Activated CD4-positive, alpha-beta memory T cell treated with anti-CD3 and anti-CD28 coated beads, Interleukin-2, amount 10 ng/mL, durations not matched to agents 7 days and 5 days (primary cell): Measurements from ENCODE around the gene HSBP1L1. TPM values are rescaled to one million over a fixed set of nuclear protein-coding genes. Genes with fewer than 3 reads are reported as not detected.

ENCODE experiments used
- CTCF ChIA-PET: fragments of 350-600 bp; sonication (Branson Sonifier 250); formaldehyde crosslinking; loops from one replicate; lab custom pipeline; 2021; ENCODE audit warnings: antibody characterized with exemption, inconsistent platforms; lab: Charles Lee
- POLR2A ChIA-PET: fragments of 350-600 bp; sonication (Branson Sonifier 250); formaldehyde crosslinking; loops from one replicate; lab custom pipeline; 2021; ENCODE audit warnings: antibody characterized with exemption; lab: Charles Lee
- DNase-seq: peaks from one replicate; pipeline ENCODE4 v3.0.0-alpha.2; 2020
- H3K27ac Mint-ChIP-seq: one replicate; pipeline ENCODE4 v1.8.0; 2021; ENCODE audit warnings: mild to moderate bottlenecking, mixed read lengths
- H3K27me3 Mint-ChIP-seq: one replicate; pipeline ENCODE4 v1.8.0; 2021; ENCODE audit warnings: mixed read lengths
- H3K36me3 Mint-ChIP-seq: one replicate; pipeline ENCODE4 v1.8.0; 2021; ENCODE audit warnings: low read depth, mixed read lengths
- H3K4me1 Mint-ChIP-seq: one replicate; pipeline ENCODE4 v1.8.0; 2021; ENCODE audit warnings: mixed read lengths
- H3K4me3 Mint-ChIP-seq: one replicate; pipeline ENCODE4 v1.8.0; 2021; ENCODE audit warnings: mild to moderate bottlenecking, mixed read lengths
- H3K9me3 Mint-ChIP-seq: one replicate; pipeline ENCODE4 v1.8.0; 2021; ENCODE audit warnings: mixed read lengths
- total RNA-seq, 2 experiments: library from RNA; stranded (reverse); gene quantifications; one replicate each; pipeline ENCODE4 v1.2.3, GENCODE V29; 2021

Gene HSBP1L1
- 1 to 10 TPM; 9.0 to 9.2 TPM for total RNA-seq

DNA sequence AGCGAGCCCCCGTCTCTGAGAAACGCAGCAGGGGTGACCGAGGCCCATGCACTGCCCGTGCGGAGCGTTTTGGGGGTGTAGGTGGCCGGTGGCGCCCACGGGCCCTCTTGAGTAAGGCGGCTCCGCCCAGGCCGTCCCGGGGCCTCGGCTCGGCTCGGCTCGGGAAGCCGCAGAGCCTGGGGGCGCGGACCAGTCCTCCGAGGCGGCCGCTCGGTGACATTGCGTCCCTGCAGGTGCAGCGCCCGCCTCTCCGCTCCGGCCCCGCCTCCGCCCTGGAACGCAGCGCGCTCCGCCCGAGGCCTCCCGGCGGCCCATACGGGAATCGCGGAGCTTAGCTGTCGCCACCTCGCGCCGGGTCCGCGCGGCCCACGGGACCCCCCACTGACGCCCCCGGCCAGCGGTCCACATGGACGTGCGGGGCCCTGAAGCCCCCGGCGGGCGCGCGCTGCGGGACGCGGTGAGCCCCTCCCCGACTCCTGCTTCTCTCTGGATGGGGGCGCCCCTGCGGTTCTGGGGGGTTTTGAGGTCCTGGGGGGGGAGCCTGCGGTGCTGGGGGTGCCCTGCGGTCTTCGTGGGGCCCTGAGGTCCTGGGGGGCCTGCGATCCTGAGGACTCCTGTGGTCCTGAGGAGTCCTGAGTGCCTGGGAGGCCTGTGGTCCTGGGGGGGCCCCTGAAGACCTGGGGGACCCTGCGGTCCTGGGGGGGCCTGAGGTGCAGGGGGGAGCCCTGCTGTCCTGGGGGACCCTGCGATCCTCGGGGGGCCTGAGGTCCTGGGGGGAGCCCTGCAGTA is at the start of gene HSBP1L1:
Gene HSBP1L1, plus strand, starts transcription at position 314 of the 789 bp plus-strand sequence. Its CDS starts 93 bp downstream, at position 407.
- peaks cover 5% of the 10 kb centered on the region for H3K36me3 Mint-ChIP-seq
- H3K27me3 Mint-ChIP-seq = peaks cover 6% of the 10 kb centered on the region
- H3K4me3 Mint-ChIP-seq = peak within 1 kb of the TSS; percentile 69
- H3K9me3 Mint-ChIP-seq = no peaks in the 10 kb centered on the region
- peak; percentile 68 for DNase-seq
- peaks cover 50% of the 10 kb centered on the region for H3K4me1 Mint-ChIP-seq
- H3K27ac Mint-ChIP-seq = peak within 1 kb of the TSS; percentile 76
- ChIA-PET CTCF (no interaction called here), POLR2A (interaction anchor here (2.3 to 3.5 kb wide), 3 partner anchors 12 to 23 kb away, joined by 14 to 34 read pairs (median 17); partner anchors contain the start of genes SLC66A2 and TXNL4A)

DNA sequence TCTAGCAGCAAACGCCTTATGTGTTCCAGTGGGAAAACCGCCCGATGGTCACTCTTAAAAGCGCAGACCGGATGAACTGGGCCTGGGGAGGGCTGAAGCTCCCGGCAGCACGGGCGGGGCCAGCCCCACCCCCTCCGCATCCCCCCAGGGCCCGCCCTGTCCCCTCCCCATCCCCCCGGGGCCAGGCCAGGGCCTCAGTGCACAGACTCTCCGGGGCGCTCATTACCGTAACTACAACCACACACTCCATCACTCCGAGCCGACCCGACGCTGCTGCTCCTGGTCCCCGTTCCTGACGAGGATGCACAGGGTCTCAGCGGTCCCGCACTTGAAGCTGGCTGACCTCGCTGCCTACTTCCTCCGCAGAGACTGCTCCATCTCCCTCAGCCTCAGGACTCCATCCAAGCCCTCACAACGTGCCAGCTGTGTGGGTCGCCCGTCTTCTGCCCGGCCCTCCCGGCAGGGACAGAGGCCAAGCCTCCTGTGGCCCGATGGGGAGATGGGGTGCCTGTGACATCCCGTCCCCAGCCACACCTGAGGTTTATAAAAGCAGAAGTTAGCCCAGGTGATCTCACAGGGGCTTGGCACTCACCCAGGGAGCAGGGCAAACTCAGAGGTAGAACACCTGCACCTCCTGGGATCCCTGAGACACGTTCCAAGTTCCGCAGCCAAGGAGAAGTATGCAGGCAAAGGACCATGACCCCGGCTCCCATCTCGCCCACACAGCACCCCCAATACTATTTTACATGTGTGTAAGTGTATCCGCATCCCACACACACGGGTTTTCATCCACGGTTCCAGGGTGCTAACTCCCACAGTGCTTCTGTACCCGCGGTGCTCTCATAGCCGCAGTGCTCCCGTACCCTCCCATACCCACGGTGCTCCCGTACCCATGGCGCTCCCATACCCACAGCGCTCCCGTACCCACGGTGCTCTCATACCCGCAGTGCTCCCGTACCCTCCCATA is 49.0 kb upstream of the HSBP1L1 start:
- CTCF ChIA-PET = no interaction called here

DNA sequence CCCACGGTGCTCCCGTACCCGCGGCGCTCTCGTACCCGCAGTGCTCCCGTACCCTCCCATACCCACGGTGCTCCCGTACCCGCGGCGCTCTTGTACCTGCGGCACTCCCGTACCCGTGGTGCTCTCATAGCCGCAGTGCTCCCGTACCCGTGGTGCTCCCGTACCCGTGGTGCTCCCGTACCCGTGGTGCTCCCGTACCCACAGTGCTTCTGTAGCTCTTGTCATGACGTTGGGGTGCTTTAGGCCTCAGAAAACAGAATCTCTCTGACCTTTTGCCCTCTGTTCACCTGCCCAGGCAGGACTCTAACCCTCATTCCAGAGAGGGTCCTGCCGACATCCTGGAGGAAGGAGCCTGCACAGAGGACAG is 48.3 kb upstream of the HSBP1L1 start:
- Mint-ChIP-seq H3K36me3 (peaks cover 34% of the 10 kb centered on the region), H3K27me3 (no peaks in the 10 kb centered on the region), H3K9me3 (peaks cover 2% of the 10 kb centered on the region), H3K4me1 (peaks cover 5% of the 10 kb centered on the region), H3K27ac (no peak overlapping the region), H3K4me3 (no peak overlapping the region)
- CTCF ChIA-PET = no interaction called here
- POLR2A ChIA-PET = no interaction called here
- peak; percentile 3 for DNase-seq

More for the DNA sequence above, 49.0 kb upstream of the HSBP1L1 start:
- POLR2A ChIA-PET = no interaction called here
- no peak overlapping the region for H3K4me3 Mint-ChIP-seq
- H3K36me3 Mint-ChIP-seq = peaks cover 34% of the 10 kb centered on the region
- peak; percentile 10 for DNase-seq
- no peaks in the 10 kb centered on the region for H3K27me3 Mint-ChIP-seq
- H3K4me1 Mint-ChIP-seq = peaks cover 5% of the 10 kb centered on the region
- no peak overlapping the region for H3K27ac Mint-ChIP-seq
- H3K9me3 Mint-ChIP-seq = peaks cover 2% of the 10 kb centered on the region

DNA sequence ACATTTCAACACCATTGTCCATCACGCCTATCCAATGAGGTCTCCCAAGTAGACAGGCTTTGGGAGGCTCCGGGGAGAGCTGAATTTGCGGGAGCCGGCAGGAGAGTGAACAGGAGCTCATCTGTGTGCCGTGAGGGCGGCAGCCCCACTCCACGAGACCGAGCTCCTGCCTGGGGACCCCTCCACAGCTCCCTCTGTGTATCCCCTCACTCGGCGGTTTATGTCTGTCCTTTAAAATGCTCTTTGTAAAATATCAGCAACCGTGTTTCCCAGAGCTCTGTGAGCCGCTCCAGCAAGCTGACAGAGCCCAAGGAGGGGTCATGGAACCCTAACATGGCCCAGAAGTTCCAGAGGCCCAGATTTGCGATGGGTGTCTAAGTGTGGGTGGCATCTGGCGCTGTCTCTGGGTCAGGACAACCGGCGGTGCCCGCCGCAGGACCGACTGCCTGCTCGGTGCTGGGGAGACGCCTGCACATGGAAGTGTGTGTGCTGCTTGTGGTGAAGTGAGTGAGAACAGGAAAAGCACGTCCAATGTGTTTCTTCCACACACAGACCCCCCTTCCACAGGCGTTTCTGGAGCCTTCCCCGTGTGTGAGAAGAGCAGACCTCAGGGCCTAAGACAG is 47.8 kb upstream of the HSBP1L1 start:
- DNase-seq = peak; percentile 10
- ChIA-PET CTCF (no interaction called here), POLR2A (no interaction called here)
- peaks cover 2% of the 10 kb centered on the region for H3K9me3 Mint-ChIP-seq
- peaks cover 34% of the 10 kb centered on the region for H3K36me3 Mint-ChIP-seq
- H3K4me3 Mint-ChIP-seq = no peak overlapping the region
- no peak overlapping the region for H3K27ac Mint-ChIP-seq
- no peaks in the 10 kb centered on the region for H3K27me3 Mint-ChIP-seq
- peaks cover 5% of the 10 kb centered on the region for H3K4me1 Mint-ChIP-seq

- CTCF ChIA-PET = no interaction called here
Measured at GRCh38 chr18:79917169-79917852, 47.1 kb upstream of the HSBP1L1 start.

DNA sequence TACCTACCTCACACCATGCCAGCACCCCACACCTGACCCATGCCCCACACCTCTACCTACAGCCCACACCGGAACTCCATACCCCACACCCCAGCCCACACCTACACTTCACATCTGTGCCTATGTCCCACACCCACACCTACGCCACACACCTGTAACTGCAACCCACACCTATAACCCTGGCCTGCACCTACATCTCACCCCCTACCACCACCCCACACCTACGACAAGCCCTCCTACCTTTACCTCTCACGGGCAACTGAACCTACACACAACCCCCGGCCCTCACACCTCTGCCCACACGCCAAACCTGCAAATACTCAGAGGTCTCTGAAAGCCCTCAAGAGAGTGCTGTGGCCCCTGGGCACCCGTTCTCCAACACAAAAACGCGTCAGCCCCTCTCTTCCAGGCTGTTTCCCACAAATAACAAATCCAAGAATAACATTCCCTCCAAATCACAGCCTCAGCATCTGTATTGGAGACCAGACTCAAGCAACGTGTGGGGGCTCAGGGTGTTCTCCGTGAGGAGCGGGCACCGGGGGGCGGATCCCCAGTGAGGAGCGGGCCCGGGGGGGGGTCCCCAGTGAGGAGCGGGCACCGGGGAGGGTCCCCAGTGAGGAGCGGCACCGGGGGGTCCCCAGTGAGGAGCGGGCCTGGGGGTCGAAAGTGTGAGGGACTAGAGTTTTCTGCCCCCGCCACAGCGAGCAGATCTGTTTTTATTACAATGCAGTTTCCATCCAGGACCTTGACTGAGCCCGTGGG is 46.4 kb upstream of the HSBP1L1 start:
- Mint-ChIP-seq H3K4me3 (no peak overlapping the region), H3K4me1 (peaks cover 4% of the 10 kb centered on the region), H3K36me3 (peaks cover 37% of the 10 kb centered on the region), H3K27ac (no peak overlapping the region), H3K9me3 (peaks cover 2% of the 10 kb centered on the region), H3K27me3 (no peaks in the 10 kb centered on the region)
- CTCF ChIA-PET = no interaction called here
- no peak for DNase-seq
- POLR2A ChIA-PET = no interaction called here

More at GRCh38 chr18:79917169-79917852, 47.1 kb upstream of the HSBP1L1 start:
- peak; percentile 12 for DNase-seq
- Mint-ChIP-seq H3K27ac (no peak overlapping the region), H3K9me3 (peaks cover 2% of the 10 kb centered on the region), H3K4me1 (peaks cover 5% of the 10 kb centered on the region), H3K36me3 (peaks cover 36% of the 10 kb centered on the region), H3K4me3 (no peak overlapping the region), H3K27me3 (no peaks in the 10 kb centered on the region)
- POLR2A ChIA-PET = no interaction called here

- H3K4me3 Mint-ChIP-seq = no peak overlapping the region
- no peaks in the 10 kb centered on the region for H3K4me1 Mint-ChIP-seq
- H3K27ac Mint-ChIP-seq = no peak overlapping the region
- H3K36me3 Mint-ChIP-seq = peaks cover 36% of the 10 kb centered on the region
- H3K27me3 Mint-ChIP-seq = no peaks in the 10 kb centered on the region
- ChIA-PET CTCF (no interaction called here), POLR2A (no interaction called here)
- H3K9me3 Mint-ChIP-seq = peaks cover 2% of the 10 kb centered on the region
- DNase-seq = peak; percentile 13
Measured at GRCh38 chr18:79918615-79919011, 45.8 kb upstream of the HSBP1L1 start.

DNA sequence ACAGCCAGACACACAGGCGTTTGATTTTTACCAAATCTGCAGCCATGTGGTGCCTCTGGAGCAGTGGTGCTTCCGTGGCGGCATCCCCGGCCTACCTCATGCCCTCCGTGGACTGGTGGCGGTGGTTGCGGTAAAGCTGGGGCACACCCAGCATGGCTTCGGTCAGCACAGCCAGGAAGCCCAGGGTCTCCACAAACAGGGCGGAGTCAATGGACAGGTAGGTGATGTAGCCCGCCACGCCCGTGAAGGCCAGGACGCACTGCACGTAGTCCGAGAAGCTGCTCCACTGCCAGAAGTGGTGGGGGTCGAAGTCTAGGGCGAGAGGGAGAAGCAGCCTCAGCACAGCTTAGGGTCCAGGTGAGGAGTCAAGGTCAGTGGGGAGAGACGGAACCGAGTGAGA is 45.4 kb upstream of the HSBP1L1 start:
- Mint-ChIP-seq H3K4me3 (no peak overlapping the region), H3K9me3 (peaks cover 2% of the 10 kb centered on the region), H3K4me1 (no peaks in the 10 kb centered on the region), H3K36me3 (peaks cover 41% of the 10 kb centered on the region), H3K27ac (no peak overlapping the region), H3K27me3 (no peaks in the 10 kb centered on the region)
- peak; percentile 13 for DNase-seq
- CTCF ChIA-PET = no interaction called here
- POLR2A ChIA-PET = no interaction called here

DNA sequence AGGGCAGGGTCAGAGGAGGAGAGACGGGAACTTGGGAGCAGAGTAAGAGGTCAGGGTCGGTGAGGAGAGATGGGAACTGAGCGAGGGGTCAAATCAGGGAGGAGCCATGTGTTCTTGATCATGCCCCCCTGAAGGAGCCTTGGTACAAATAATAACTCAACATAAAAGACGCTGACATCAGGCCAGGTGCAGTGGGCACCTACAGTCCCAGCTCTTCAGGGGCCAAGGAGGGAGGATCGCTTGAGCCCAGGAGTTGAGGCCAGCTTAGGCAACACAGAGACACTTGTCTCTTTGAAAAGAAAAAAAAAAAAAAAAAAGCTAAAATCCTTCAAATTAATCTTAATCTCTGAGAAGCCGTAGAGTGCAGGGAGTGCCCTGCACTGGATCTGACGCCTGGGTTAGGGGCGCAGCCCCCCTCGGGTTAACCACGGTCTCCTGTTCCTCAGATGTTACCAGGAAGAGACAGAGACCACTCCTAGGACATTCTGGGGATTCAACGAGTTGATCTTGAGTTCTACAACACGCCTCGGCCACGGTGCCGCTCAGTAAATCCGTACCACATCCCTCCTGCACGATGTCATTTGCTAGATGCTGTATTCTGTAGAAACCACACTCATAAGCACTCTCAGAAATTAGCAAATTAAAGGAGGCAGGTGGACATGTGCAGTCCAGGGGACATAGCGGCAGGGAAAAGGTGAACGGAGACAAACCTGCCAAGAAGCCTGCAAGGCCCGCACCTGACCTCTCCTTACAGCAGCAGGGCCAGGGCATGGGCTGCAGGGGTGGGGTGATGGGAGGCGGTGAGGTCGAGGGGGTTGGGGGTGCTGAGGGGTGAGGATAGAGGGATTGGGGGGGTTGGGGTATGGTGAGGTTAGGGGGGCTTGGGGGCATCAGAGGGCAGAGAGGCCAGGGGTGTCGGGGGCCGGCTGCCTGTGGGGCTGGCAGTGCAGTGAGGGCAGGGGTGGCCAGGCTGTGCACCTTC is 42.2 kb upstream of the HSBP1L1 start:
- no peak for DNase-seq
- Mint-ChIP-seq H3K36me3 (peaks cover 25% of the 10 kb centered on the region), H3K27me3 (no peaks in the 10 kb centered on the region), H3K4me3 (no peak overlapping the region), H3K4me1 (no peaks in the 10 kb centered on the region), H3K27ac (no peak overlapping the region), H3K9me3 (no peaks in the 10 kb centered on the region)
- POLR2A ChIA-PET = no interaction called here
- CTCF ChIA-PET = no interaction called here

- Mint-ChIP-seq H3K9me3 (no peaks in the 10 kb centered on the region), H3K27ac (no peak overlapping the region), H3K4me3 (no peak overlapping the region), H3K36me3 (peaks cover 28% of the 10 kb centered on the region), H3K4me1 (no peaks in the 10 kb centered on the region), H3K27me3 (no peaks in the 10 kb centered on the region)
- POLR2A ChIA-PET = no interaction called here
- CTCF ChIA-PET = no interaction called here
- DNase-seq = no peak
Measured at GRCh38 chr18:79922971-79923411, 41.5 kb upstream of the HSBP1L1 start.

- DNase-seq = no peak
- H3K36me3 Mint-ChIP-seq = peaks cover 35% of the 10 kb centered on the region
- no peak overlapping the region for H3K4me3 Mint-ChIP-seq
- no peaks in the 10 kb centered on the region for H3K4me1 Mint-ChIP-seq
- ChIA-PET POLR2A (no interaction called here), CTCF (no interaction called here)
- H3K27ac Mint-ChIP-seq = no peak overlapping the region
- no peaks in the 10 kb centered on the region for H3K27me3 Mint-ChIP-seq
- H3K9me3 Mint-ChIP-seq = peaks cover 8% of the 10 kb centered on the region
Measured at GRCh38 chr18:79923896-79924585, 40.4 kb upstream of the HSBP1L1 start.
